Inflammatory macrophage (primary cell): Measurements from ENCODE around the gene KIAA0408.
"Not testable (repeated sequence)": the region's sequence is repeated elsewhere in the genome, so short reads cannot be mapped to it uniquely, and the experiment has no call there.

Experiments
- DNase-seq, 2 donors: peaks; one replicate each; pipeline ENCODE4 v3.0.0-alpha.2; 2020 to 2022

Gene KIAA0408

GRCh38 chr6:127462376-127462775 is 3.2 kb upstream of the KIAA0408 start:
- DNase-seq: no peak

GRCh38 chr6:127460465-127460864 is 1.3 kb upstream of the KIAA0408 start:
- no peak for DNase-seq

- DNase-seq: peak; percentile 64 to 69
These were observed 372 bp downstream of the KIAA0408 start for GRCh38 chr6:127458817-127459216.

- no peak for DNase-seq
These were observed 967 bp downstream of the KIAA0408 start for GRCh38 chr6:127458222-127458621.

- DNase-seq: peak; percentile 90 to 97
These were observed 1.6 kb downstream of the KIAA0408 start for GRCh38 chr6:127457456-127458064.

GRCh38 chr6:127456465-127456864 is 2.7 kb downstream of the KIAA0408 start:
- DNase-seq: no peak

GRCh38 chr6:127453845-127454619 is 5.2 kb downstream of the KIAA0408 start:
- DNase-seq: no peak

- DNase-seq: no peak
These were observed 6.4 kb downstream of the KIAA0408 start for GRCh38 chr6:127452803-127453202.

GRCh38 chr6:127451388-127451787 is 7.8 kb downstream of the KIAA0408 start:
- DNase-seq: no peak

GRCh38 chr6:127447780-127448179 is 11.4 kb downstream of the KIAA0408 start:
- no peak for DNase-seq

GRCh38 chr6:127446356-127446755 is 12.8 kb downstream of the KIAA0408 start:
- DNase-seq: no peak

GRCh38 chr6:127441881-127442280 is 17.3 kb downstream of the KIAA0408 start:
- no peak for DNase-seq

- no peak for DNase-seq
These were observed 19.5 kb downstream of the KIAA0408 start for GRCh38 chr6:127439718-127440117.

GRCh38 chr6:127436578-127437110 is 22.5 kb downstream of the KIAA0408 start:
- DNase-seq: no peak

- no peak for DNase-seq
These were observed 23.5 kb downstream of the KIAA0408 start for GRCh38 chr6:127435626-127436220.

- no peak for DNase-seq
These were observed 24.5 kb downstream of the KIAA0408 start for GRCh38 chr6:127434651-127435050.

- not testable (repeated sequence) for DNase-seq
These were observed 30.6 kb downstream of the KIAA0408 start for GRCh38 chr6:127428562-127428961.

GRCh38 chr6:127423921-127424320 is 35.3 kb downstream of the KIAA0408 start:
- peak; percentile 36 to 61 for DNase-seq

GRCh38 chr6:127421164-127421563 is 38.0 kb downstream of the KIAA0408 start:
- not testable (repeated sequence) for DNase-seq

GRCh38 chr6:127420556-127420955 is 38.6 kb downstream of the KIAA0408 start:
- DNase-seq: peak; percentile 93 to 94

- DNase-seq: no peak
These were observed 44.1 kb downstream of the KIAA0408 start for GRCh38 chr6:127415096-127415495.

GRCh38 chr6:127413123-127413522 is 46.1 kb downstream of the KIAA0408 start:
- not testable (repeated sequence) for DNase-seq

- DNase-seq: not testable (repeated sequence)
These were observed 47.2 kb downstream of the KIAA0408 start for GRCh38 chr6:127412016-127412415.
